Cardiac muscle cell (in vitro differentiated cells and primary cell): ENCODE results near the gene LSM4. TPM values are rescaled to one million over a fixed set of nuclear protein-coding genes. Genes with fewer than 3 reads are reported as not detected.
A peak's percentile ranks its signal among the peaks of the same experiment; 100 is the strongest.

Source experiments
- DNase-seq, 2 donors: peaks; one replicate each; pipeline versions ENCODE4 v3.0.0 to v3.0.0-alpha.2; 2010 to 2017; ENCODE audit warnings: low read depth in 1 of 2, low spot score in 1 of 2
- H3K27ac ChIP-seq: fragments of 200-600 bp; sonication (generic); 2 replicates; pipeline ENCODE4 v1.5.1; 2016
- H3K27me3 ChIP-seq: fragments of 200-600 bp; sonication (generic); 2 replicates; pipeline ENCODE4 v1.6.0; 2016; ENCODE audit warnings: control low read depth
- H3K36me3 ChIP-seq: fragments of 200-600 bp; sonication (generic); 2 replicates; pipeline ENCODE4 v1.5.1; 2016; ENCODE audit warnings: control low read depth
- H3K4me1 ChIP-seq: fragments of 200-600 bp; sonication (generic); 2 replicates; pipeline ENCODE4 v1.8.1; 2017; ENCODE audit warnings: low read depth, mild to moderate bottlenecking, mixed run types
- H3K4me3 ChIP-seq: fragments of 200-600 bp; sonication (generic); 2 replicates; pipeline ENCODE4 v1.5.1; 2016; ENCODE audit warnings: mild to moderate bottlenecking
- H3K9me3 ChIP-seq: fragments of 200-600 bp; sonication (generic); 2 replicates; pipeline ENCODE4 v1.5.1; 2017; ENCODE audit warnings: low read depth, mild to moderate bottlenecking, control low read depth
- polyA plus RNA-seq: library from polyadenylated mRNA; unstranded; fragments of >200 nt; fragmentation: Nextera tagmentation; extraction: Ambion mirVana; gene quantifications from 2 replicates; pipeline ENCODE4 v1.2.1, GENCODE V29; 2016
- total RNA-seq: library from RNA; depleted of rRNA; stranded (reverse); fragments of >200 nt; gene quantifications from 2 replicates; pipeline ENCODE4 v1.2.3, GENCODE V29; 2016
- TF ChIP-seq, protein P1 (sequence below): IDR thresholded peaks from 2 replicates; pipeline ENCODE4 v1.5.1; 2012; ENCODE audit warnings: low read depth, mild to moderate bottlenecking, low read length

Gene LSM4
- total and polyA plus RNA-seq, 2 experiments from 2014 or later, result 418 to 493 TPM

DNA sequence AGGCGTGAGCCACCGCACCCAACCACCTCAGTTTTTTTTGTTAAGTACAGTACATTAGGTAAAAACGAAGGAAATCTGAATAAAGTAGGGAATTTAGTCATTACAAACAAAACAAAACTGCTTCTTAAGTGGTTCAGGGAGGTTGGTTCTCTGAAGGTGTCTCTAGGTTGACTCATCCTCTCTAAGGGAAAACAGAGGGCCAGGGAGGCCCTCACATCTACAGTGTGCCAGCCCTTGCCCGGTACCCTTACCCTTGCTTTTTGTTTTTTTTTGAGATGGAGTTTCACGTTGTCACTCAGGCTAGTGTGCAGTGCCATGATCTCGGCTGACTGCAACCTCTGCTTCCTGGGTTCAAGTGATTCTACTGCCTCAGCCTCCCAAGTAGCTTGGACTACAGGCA is 24.3 kb downstream of the LSM4 start:
- peaks cover 2% of the 10 kb centered on the region for H3K4me1 ChIP-seq
- no peak overlapping the region for H3K27ac ChIP-seq
- H3K27me3 ChIP-seq, result no peaks in the 10 kb centered on the region
- no peak overlapping the region for H3K4me3 ChIP-seq
- TF ChIP-seq, protein P1, sequence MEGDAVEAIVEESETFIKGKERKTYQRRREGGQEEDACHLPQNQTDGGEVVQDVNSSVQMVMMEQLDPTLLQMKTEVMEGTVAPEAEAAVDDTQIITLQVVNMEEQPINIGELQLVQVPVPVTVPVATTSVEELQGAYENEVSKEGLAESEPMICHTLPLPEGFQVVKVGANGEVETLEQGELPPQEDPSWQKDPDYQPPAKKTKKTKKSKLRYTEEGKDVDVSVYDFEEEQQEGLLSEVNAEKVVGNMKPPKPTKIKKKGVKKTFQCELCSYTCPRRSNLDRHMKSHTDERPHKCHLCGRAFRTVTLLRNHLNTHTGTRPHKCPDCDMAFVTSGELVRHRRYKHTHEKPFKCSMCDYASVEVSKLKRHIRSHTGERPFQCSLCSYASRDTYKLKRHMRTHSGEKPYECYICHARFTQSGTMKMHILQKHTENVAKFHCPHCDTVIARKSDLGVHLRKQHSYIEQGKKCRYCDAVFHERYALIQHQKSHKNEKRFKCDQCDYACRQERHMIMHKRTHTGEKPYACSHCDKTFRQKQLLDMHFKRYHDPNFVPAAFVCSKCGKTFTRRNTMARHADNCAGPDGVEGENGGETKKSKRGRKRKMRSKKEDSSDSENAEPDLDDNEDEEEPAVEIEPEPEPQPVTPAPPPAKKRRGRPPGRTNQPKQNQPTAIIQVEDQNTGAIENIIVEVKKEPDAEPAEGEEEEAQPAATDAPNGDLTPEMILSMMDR, result no peak
- no peaks in the 10 kb centered on the region for H3K9me3 ChIP-seq
- no peak for DNase-seq
- H3K36me3 ChIP-seq, result no peaks in the 10 kb centered on the region

GRCh38 chr19:18297308-18297707 is 25.6 kb downstream of the LSM4 start:
- TF ChIP-seq, protein P1, result no peak
- H3K4me1 ChIP-seq, result no peaks in the 10 kb centered on the region
- peak in 1 of 2 donors; percentile 35 for DNase-seq
- no peaks in the 10 kb centered on the region for H3K36me3 ChIP-seq
- no peak overlapping the region for H3K27ac ChIP-seq
- no peaks in the 10 kb centered on the region for H3K9me3 ChIP-seq
- no peaks in the 10 kb centered on the region for H3K27me3 ChIP-seq
- H3K4me3 ChIP-seq, result no peak overlapping the region

DNA sequence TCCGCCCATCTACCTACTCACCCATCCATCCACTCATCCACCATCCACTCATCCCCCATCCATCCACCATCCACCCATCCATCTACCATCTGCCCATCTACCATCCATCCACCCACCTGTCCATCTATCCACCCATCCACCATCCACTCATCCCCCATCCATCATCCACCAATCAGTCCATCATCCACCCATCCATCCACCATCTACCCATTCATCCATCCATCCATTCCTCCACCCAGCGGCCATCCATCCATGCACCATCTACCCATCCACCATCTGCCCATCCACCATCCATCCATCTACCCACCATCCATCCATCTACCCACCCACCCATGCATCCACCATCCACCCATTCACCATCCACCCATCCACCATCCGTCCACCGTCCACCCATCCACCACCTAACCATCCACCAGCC is 27.8 kb downstream of the LSM4 start:
- Histone ChIP-seq H3K27me3 (no peaks in the 10 kb centered on the region), H3K9me3 (no peaks in the 10 kb centered on the region), H3K4me3 (no peak overlapping the region), H3K36me3 (no peaks in the 10 kb centered on the region), H3K27ac (no peak overlapping the region), H3K4me1 (peaks cover 1% of the 10 kb centered on the region)
- TF ChIP-seq, protein P1, result no peak
- DNase-seq, result no peak

DNA sequence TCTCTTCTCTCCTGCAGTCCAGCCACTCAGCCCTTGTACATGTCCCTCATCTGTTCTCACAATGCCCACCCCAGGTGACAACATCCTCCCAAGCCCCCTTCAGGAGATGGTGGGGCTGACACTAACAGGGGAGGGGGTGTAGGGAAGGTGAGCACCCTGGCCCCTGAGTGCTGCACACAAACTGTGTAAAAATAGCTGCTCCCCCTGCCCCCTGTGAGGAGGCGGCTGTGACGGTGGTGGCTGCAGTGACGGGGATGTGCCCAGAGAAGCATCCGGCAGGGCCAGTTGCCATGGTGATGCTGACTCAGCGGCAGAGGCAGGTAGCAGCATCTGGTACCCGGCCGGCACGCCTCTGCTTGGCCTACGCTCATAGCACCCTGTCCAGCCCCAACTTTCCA is 28.4 kb downstream of the LSM4 start:
- Histone ChIP-seq H3K27me3 (no peaks in the 10 kb centered on the region), H3K27ac (peak overlapping the region; percentile 94), H3K36me3 (no peaks in the 10 kb centered on the region), H3K9me3 (no peaks in the 10 kb centered on the region), H3K4me1 (peaks cover 3% of the 10 kb centered on the region), H3K4me3 (no peak overlapping the region)
- DNase-seq, result no peak
- TF ChIP-seq, protein P1, result no peak

- TF ChIP-seq, protein P1, result no peak
- Histone ChIP-seq H3K4me1 (peaks cover 3% of the 10 kb centered on the region), H3K27me3 (no peaks in the 10 kb centered on the region), H3K27ac (peak overlapping the region; percentile 94), H3K36me3 (no peaks in the 10 kb centered on the region), H3K9me3 (no peaks in the 10 kb centered on the region), H3K4me3 (no peak overlapping the region)
- no peak for DNase-seq
These were observed 29.0 kb downstream of the LSM4 start for GRCh38 chr19:18293642-18294466.
